HepG2 (cell line): ENCODE results near the gene IP6K1. TPM values are rescaled to one million over a fixed set of nuclear protein-coding genes. Genes with fewer than 3 reads are reported as not detected.
A peak's percentile ranks its signal among the peaks of the same experiment; 100 is the strongest.

Experiments used
- ARNT2 ChIP-seq: sonication (generic); formaldehyde crosslinking; IDR thresholded peaks from 2 replicates; pipeline ENCODE4 v1.8.0; 2022; ENCODE audit warnings: mild to moderate bottlenecking, low read depth, missing genetic modification reagents, moderate library complexity
- ATF6 ChIP-seq: sonication (generic); formaldehyde crosslinking; conservative IDR thresholded peaks from 2 replicates; pipeline ENCODE4 v1.4.0; 2020; ENCODE audit warnings: missing genetic modification reagents
- EP300 ChIP-seq, 3 experiments: sonication (generic) in 1 of 3; formaldehyde crosslinking in 1 of 3; IDR thresholded peaks; 2 replicates each; pipeline versions ENCODE4 v1.5.1 to v1.6.1; 2011 to 2020; ENCODE audit warnings: low read depth in 2 of 3, low read length in 2 of 3, borderline replicate concordance in 1 of 3, improper control_type of control experiment in 1 of 3, mild to moderate bottlenecking in 1 of 3, missing genetic modification reagents in 1 of 3, moderate library complexity in 1 of 3
- HNRNPLL ChIP-seq: fragments of 200-400 bp; formaldehyde crosslinking; IDR thresholded peaks from 2 replicates; pipeline ENCODE4 v1.6.1; 2017; ENCODE audit warnings: mild to moderate bottlenecking, low read depth, low read length; ENCODE audit not compliant: poor library complexity, severe bottlenecking
- KAT8 ChIP-seq: IDR thresholded peaks from 2 replicates; pipeline ENCODE4 v1.6.1; 2016; ENCODE audit warnings: missing genetic modification reagents, missing compliant biosample characterization
- KLF9 ChIP-seq: IDR thresholded peaks from 2 replicates; pipeline ENCODE4 v1.6.1; 2016; ENCODE audit warnings: low read depth
- MED8 ChIP-seq: sonication (generic); formaldehyde crosslinking; IDR thresholded peaks from 2 replicates; pipeline ENCODE4 v1.8.1; 2023; ENCODE audit warnings: mild to moderate bottlenecking, missing genetic modification reagents; ENCODE audit not compliant: insufficient replicate concordance
- POLR2G ChIP-seq: fragments of 200-400 bp; formaldehyde crosslinking; IDR thresholded peaks from 2 replicates; pipeline ENCODE4 v1.6.1; 2018; ENCODE audit warnings: mild to moderate bottlenecking, low read depth, low read length, moderate library complexity
- SP1 ChIP-seq, 2 experiments: fragments of 450-650 bp in 1 of 2; sonication (generic) in 1 of 2; formaldehyde crosslinking in 1 of 2; IDR thresholded peaks; 2 replicates each; pipeline versions ENCODE4 v1.4.0 to v1.6.1; 2016 to 2020; ENCODE audit warnings: missing genetic modification reagents in 1 of 2
- TARDBP ChIP-seq: sonication (generic); formaldehyde crosslinking; IDR thresholded peaks from 2 replicates; pipeline ENCODE4 v1.8.0; 2022; ENCODE audit warnings: mild to moderate bottlenecking, missing genetic modification reagents
- TOPORS ChIP-seq: sonication (generic); formaldehyde crosslinking; IDR thresholded peaks from 2 replicates; pipeline ENCODE4 v1.8.0; 2023; ENCODE audit warnings: mild to moderate bottlenecking, missing genetic modification reagents
- ZBTB40 ChIP-seq, 2 experiments: fragments of 450-650 bp in 1 of 2; sonication (generic) in 1 of 2; formaldehyde crosslinking in 1 of 2; IDR thresholded peaks; 2 replicates each; pipeline versions ENCODE4 v1.6.1 to v1.8.0; 2016 to 2022; ENCODE audit warnings: antibody characterized with exemption in 1 of 2, mild to moderate bottlenecking in 1 of 2, missing genetic modification reagents in 1 of 2
- ZNF230 ChIP-seq: sonication (generic); formaldehyde crosslinking; IDR thresholded peaks from 2 replicates; pipeline ENCODE4 v1.4.0; 2020; ENCODE audit warnings: mild to moderate bottlenecking, missing genetic modification reagents
- ZNF383 ChIP-seq: sonication (generic); formaldehyde crosslinking; IDR thresholded peaks from 2 replicates; pipeline ENCODE4 v1.4.0; 2020; ENCODE audit warnings: missing genetic modification reagents, mild to moderate bottlenecking, borderline replicate concordance
- ZNF446 ChIP-seq: sonication (generic); formaldehyde crosslinking; IDR thresholded peaks from 2 replicates; pipeline ENCODE4 v1.5.0; 2020; ENCODE audit warnings: mild to moderate bottlenecking, missing genetic modification reagents
- ZSCAN21 ChIP-seq: sonication (generic); formaldehyde crosslinking; IDR thresholded peaks from 2 replicates; pipeline ENCODE4 v1.8.0; 2022; ENCODE audit warnings: mild to moderate bottlenecking, missing genetic modification reagents, moderate library complexity, borderline replicate concordance
- polyA plus RNA-seq, 8 experiments: library from polyadenylated mRNA; depleted of rRNA in 3 of 8; stranded (reverse) in 7 of 8; unstranded in 1 of 8; fragments of >200 nt; fragmentation: Illumina TruSeq in 4 of 8; extraction: Trizol in 4 of 8; gene quantifications; 2 replicates each; pipeline versions ENCODE4 v1.2.1 to v1.2.3, GENCODE V29; 2011 to 2016; ENCODE audit warnings: low read depth in 4 of 8, missing spikeins in 1 of 8, mixed read lengths in 1 of 8; ENCODE audit not compliant: insufficient read depth in 1 of 8
- total RNA-seq, 5 experiments: library from RNA; depleted of rRNA; stranded (reverse); fragments of >200 nt; fragmentation: Illumina TruSeq; extraction: Trizol; gene quantifications; 2 replicates each; pipeline ENCODE4 v1.2.3, GENCODE V29; 2016; ENCODE audit warnings: low read depth in 1 of 5

Gene IP6K1
- total and polyA plus RNA-seq, 2 of the 13 experiments (the other 11 are each of a cell fraction or from before 2014, with no cell fraction given) = 17.7 to 29.7 TPM

- no peak; the same call in 1 of the 2 replicates for TF ChIP-seq ATF6 (CRISPR knock-in tag)
- no peak for TF ChIP-seq TOPORS (CRISPR knock-in tag)
- TF ChIP-seq EP300 (IDR thresholded peaks at IDR 0.05; ENCODE audit: low read depth in 2 of 2, low read length in 2 of 2) = no peak
- 0 out of 2 replicates have a peak, but pooled peaks have one; percentile 13 for TF ChIP-seq EP300 (CRISPR knock-in tag; IDR thresholded peaks at IDR 0.05; ENCODE audit: borderline replicate concordance)
- TF ChIP-seq KAT8 = peak; percentile 92
- TF ChIP-seq ARNT2 (CRISPR knock-in tag) = peak; percentile 85
- peak; percentile 42 for TF ChIP-seq HNRNPLL
- peak; percentile 72; the same call in 1 of the 2 replicates for TF ChIP-seq TARDBP (CRISPR knock-in tag)
- 0 out of 2 replicates have a peak, but pooled peaks have one; percentile 40 for TF ChIP-seq ZSCAN21 (CRISPR knock-in tag)
- TF ChIP-seq KLF9 = no peak
- TF ChIP-seq POLR2G = peak; percentile 63; the same call in 1 of the 2 replicates
- no peak for TF ChIP-seq MED8
- TF ChIP-seq SP1 (IDR thresholded peaks at IDR 0.05) = no peak
- TF ChIP-seq SP1 (CRISPR knock-in tag; IDR thresholded peaks at IDR 0.05) = peak; percentile 52; the same call in 1 of the 2 replicates
- TF ChIP-seq ZNF446 = 0 out of 2 replicates have a peak, but pooled peaks have one; percentile 38
- peak; percentile 28; the same call in 1 of the 2 replicates for TF ChIP-seq ZNF383
- TF ChIP-seq ZNF230 (CRISPR knock-in tag) = peak; percentile 58; the same call in 1 of the 2 replicates
- no peak for TF ChIP-seq ZBTB40 (IDR thresholded peaks at IDR 0.05)
- TF ChIP-seq ZBTB40 (CRISPR knock-in tag; IDR thresholded peaks at IDR 0.05) = peak; percentile 48; the same call in 1 of the 2 replicates
These were observed 97.1 kb downstream of the IP6K1 start, which contains the start of the genes MST1 and RNF123 (continued) for GRCh38 chr3:49689046-49689907.
